ENCODE measurements around the gene FAM171A1.
"Not testable (repeated sequence)": the region's sequence is repeated elsewhere in the genome, so short reads cannot be mapped to it uniquely, and the experiment has no call there.

The FAM171A1 gene

DNA sequence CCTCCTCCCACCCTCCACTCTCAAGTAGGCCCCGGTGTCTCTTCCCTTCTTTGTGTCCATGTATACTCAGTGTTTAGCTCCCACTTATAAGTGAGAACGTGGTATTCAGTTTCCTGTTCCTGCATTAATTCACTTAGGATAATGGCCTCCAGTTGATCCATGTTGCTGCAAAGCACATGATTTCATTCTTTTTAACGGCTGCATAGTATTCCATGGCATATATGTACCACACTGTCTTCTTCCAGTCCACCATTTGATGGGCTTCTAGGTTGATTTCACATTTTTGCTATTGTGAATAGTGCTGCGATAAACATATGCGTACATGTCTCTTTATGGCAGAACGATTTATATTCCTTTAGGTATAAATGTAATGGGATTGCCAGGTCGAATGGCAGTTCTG, 51.0 kb downstream of the FAM171A1 start:
- DNase-seq (ENCODE audit: low read depth in 2 of 2), result no peak

DNA sequence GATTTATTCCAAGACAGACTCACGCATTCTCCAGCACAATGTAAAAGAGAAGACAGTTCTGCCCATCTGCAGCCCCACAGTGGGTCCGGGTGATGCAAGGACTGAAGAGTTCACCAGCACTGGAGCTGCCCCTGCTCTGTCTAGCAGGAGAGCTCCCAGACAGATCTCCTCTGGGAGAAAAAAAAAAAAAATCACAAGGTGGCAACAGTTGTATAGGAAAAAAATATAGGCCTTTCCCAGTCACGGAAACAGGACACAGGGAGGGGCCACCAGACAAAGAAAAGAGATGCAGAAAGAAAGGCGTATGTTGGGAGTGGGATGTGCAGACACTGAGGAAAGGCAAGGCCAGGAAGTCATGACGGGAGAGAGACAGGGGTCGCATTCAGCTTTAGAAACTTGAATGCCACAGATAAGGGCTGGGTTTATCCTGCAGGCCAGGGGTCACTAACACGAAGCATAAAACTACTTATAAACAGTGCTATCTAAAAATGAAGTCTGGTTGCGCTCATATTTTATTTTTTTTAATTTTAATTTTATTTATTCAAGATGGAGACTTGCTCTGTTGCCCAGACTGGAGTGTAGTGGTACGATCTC, 54.1 kb downstream of the FAM171A1 start:
- DNase-seq (ENCODE audit: low read depth in 2 of 2), result no peak

- DNase-seq (ENCODE audit: low read depth in 2 of 2), result no peak
Observed at GRCh38 chr10:15316145-15316544, 54.9 kb downstream of the FAM171A1 start.

GRCh38 chr10:15315286-15315685, 55.8 kb downstream of the FAM171A1 start:
- DNase-seq (ENCODE audit: low read depth in 2 of 2), result no peak

- DNase-seq (ENCODE audit: low read depth in 2 of 2), result no peak
Observed at GRCh38 chr10:15314482-15315045, 56.5 kb downstream of the FAM171A1 start.

DNA sequence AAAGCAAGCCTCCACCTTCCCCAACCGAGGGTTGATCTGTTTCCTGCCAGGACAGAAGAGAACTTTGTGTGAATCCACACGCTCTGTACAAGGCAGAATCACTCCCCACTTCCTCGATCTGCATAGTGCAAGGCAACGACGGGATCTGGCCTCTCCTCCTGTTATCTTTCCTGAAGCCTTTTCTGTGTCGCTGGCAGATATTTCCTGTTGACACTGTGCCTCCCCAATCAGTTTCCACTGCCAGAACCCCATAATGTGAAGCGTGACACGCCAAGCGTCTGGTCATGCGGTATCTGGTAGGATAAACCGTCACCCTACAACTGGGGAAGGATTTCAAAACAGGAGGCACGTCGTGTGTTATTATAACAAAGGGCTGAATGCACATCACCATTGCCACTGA, 57.2 kb downstream of the FAM171A1 start:
- no peak for DNase-seq (ENCODE audit: low read depth in 2 of 2)

- no peak for DNase-seq (ENCODE audit: low read depth in 2 of 2)
Observed at GRCh38 chr10:15313047-15313446, 58.0 kb downstream of the FAM171A1 start.

- DNase-seq (ENCODE audit: low read depth in 2 of 2), result no peak
Observed at GRCh38 chr10:15311569-15312280, 59.4 kb downstream of the FAM171A1 start.

GRCh38 chr10:15310776-15311568, 60.1 kb downstream of the FAM171A1 start:
- no peak for DNase-seq (ENCODE audit: low read depth in 2 of 2)

GRCh38 chr10:15309221-15309620, 61.9 kb downstream of the FAM171A1 start:
- no peak for DNase-seq (ENCODE audit: low read depth in 2 of 2)

DNA sequence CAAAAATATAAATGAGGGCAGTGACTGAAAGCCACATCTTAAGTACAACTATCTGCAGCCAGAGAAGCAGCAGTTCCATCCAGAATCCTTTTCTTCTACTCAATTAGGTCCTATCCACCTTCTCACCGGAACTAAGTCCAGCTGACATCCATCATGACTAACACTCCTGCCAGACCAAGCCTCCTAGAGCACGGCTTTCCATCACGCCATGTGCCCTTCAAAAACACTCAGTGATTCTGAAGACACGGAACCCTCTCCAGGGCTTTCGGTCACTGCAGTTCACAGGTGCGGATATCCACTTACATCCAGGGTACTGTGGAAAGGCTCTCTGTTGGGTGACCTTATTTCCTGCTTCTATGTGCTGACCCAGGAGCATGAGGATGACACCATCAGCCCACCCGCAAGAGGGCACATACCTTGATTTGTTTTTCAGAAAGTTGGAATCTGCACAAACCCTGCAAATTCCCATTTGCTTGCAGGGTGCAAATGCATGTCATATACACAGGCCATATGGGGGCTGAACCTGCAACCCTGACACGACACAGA, 64.3 kb downstream of the FAM171A1 start:
- no peak for DNase-seq (ENCODE audit: low read depth in 2 of 2)

- no peak for DNase-seq (ENCODE audit: low read depth in 2 of 2)
Observed at GRCh38 chr10:15305634-15306033, 65.5 kb downstream of the FAM171A1 start.

DNA sequence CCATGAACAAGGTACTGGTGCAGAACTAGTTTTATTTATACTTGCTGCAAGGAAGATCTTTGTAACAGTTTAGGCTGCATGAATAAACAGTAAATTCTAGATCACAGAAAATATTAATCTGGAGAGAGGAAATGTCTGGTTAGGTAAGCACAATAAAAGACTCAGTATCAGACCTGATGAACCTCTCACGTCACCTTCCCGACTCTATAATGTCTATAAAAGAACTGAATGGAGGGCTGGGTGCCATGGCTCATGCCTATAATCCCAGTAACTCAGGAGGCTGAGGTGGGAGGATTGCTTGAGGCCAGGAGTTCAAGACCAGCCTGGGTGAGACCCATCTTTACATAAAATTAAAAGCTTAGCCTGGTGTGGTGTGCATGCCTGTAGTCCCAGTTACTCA, 65.9 kb downstream of the FAM171A1 start:
- DNase-seq (ENCODE audit: low read depth in 2 of 2), result no peak

DNA sequence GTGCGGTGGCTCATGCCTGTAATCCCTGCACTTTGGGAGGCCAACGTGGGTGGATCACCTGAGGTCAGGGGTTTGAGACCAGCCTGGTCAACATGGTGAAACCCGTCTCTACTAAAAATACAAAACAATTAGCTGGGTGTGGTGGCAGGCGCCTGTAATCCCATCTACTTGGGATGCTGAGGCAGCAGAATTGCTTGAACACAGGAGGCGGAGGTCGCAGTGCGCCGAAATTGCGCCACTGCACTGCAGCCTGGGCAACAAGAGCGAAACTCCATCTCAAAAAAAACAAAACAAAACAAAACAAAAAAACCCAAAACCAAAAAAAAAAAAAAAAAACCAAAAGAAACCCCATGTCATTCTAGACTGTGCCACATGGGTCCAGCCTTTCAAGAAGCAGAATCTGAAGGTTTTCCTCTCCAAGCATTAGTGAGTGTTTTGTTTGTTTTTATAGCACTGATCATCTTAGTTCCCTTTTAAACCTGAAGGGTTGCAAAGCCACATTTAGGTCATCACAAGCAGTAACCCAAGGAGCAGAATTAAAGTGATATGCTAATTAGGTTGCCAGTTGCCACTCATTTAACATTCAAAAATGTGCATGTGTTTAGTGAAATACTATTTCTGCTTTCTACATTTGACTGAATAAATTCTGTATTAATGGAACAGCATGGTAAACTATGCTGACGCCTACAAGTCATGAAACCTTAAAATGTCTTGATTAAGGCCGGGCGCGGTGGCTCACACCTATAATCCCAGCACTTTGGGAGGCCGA, 68.7 kb downstream of the FAM171A1 start:
- DNase-seq (ENCODE audit: low read depth in 2 of 2), result not testable (repeated sequence)

- DNase-seq (ENCODE audit: low read depth in 2 of 2), result no peak
Observed at GRCh38 chr10:15300697-15301096, 70.4 kb downstream of the FAM171A1 start.

- DNase-seq (ENCODE audit: low read depth in 2 of 2), result no peak
Observed at GRCh38 chr10:15300145-15300544, 70.9 kb downstream of the FAM171A1 start.

DNA sequence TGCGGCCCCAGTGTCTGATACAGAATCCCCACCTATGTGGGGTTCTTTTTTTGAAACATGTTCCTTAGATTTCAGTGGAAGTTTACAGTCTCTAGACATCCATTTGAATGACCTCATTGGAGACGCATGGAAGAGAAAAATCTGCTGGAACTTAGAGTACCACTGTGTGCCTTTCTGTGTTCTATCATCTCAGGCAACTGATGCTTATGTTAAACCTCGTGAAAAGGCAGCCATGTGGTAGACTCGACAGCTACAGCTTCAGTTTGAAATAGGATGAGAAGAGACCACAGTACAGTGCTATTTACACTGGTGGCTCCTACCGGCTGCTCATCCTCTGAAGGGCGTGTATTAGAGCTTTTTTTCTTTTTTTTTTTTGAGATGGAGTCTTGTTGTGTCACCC, 74.4 kb downstream of the FAM171A1 start:
- DNase-seq (ENCODE audit: low read depth in 2 of 2), result no peak

DNA sequence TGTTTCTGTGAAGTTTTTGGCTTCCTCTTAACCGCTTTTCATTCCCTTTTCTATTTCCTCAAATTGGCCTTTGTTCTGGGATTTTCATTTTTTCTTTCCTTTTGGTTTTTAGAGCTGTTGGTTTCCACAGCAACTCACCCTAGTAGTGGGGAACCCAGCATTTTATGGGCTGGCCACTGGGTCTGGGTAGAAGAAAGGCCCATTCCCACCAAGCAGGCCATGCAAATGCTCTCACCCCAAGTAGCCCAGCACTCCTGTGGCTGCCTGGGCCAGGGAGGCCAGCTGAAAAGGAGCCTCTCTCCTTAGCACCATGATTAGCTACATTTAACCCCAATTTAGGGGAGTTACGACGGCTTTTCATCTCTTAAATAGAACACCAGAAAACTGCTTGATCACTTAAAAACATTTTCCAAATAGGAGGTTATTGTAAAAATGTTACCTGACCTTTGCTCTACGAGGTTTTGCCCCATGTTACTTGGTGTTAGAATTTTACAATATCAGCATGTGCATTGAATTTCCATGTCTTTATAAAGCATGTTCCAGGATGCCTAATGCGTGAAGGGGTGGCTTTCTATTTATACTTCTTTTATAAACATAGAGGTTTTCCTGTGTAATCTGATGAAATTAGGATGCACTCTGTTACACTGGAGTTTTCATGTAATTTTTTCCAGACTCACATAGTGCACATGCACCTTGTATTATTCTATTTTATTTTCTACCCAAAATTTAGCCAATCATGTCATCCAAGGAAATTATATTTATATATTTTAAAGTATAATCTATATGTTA, 75.4 kb downstream of the FAM171A1 start:
- DNase-seq (ENCODE audit: low read depth in 2 of 2), result no peak

DNA sequence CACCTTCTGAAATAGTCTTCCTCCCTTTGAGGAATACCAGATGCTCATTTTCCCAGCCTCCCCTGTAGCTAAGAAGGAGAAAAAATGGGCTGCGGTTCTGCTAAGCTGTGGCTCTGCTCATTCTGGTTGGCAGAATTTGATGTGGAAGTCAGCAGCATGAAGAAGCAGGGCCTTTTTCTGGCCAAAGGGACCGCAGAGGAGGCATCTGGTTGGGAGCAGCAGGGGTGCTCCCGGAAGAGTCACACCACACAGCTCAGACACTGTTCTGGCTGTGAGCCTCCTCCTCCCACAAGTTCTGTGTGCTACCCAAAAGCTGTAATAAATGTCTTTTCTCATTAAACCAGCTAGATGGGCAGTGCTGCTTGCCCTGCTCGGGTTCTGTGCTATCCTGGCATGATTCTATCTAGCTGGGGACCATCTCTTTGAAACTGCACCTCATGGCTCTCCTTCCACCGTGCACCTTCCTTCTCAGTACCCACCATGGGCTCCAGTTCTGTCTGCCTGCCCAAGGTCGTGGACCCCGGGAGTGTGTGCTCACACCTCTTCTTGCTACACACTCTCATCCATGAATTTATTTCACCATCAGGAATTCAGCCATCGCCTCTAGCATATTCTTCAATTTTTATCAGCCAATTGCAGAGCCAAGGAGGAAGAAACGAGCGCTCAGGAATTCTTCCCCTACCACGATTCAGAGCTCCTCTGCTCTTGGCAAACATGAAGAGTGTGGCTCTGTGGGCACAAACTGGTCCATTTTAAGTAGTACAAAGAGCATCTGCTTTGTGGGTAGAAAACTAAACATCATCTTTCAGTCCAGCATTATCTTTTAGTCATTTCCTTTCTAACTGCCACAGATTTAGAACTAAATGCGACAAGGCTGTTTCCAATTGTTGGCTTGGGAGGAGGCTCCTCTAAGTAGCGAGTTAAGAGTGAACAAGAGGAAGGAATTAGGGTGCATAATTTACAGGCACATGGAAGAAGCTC, 76.9 kb downstream of the FAM171A1 start:
- DNase-seq (ENCODE audit: low read depth in 2 of 2), result no peak
